ENCODE results near the gene TEX14. TPM values are rescaled to one million over a fixed set of nuclear protein-coding genes. Genes with fewer than 3 reads are reported as not detected.

The TEX14 gene
- total RNA-seq, 1 experiment from 2014 or later = 0.55 TPM

DNA sequence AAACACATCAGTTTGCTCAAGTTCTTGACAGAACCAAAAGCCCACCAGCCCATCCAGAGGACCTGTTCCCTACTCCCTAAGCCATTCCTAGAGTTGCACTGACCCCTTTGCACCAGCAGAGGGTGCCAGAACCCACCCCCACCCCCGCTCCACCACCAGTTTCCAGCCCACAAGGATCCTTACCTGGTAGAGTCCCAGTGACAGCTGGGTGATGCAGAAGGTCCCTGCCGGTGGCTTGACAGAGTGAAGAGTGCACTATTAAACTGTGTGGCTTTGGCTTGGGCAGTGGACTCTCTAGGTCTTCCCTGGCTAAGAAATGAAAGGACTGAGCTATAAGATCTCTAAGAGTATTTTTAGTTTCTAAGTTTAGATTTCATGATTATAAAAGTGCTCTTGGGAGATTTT, 104.1 kb downstream of the TEX14 start:
- BruUV-seq (replicated peaks) = no TSS peak
- Histone ChIP-seq H2AFZ (no peak overlapping the region), H4K20me1 (ENCODE audit: insufficient read depth) (no peaks in the 10 kb centered on the region), H3K4me2 (no peak overlapping the region), H3F3A (ENCODE audit: insufficient read depth, low read depth) (peaks cover 3% of the 10 kb centered on the region; the same call in 1 of the 2 replicates), H3K27ac (no peak overlapping the region), H3K9me3 (ENCODE audit: insufficient read depth, low read depth) (no peaks in the 10 kb centered on the region), H3K9me2 (ENCODE audit: insufficient read depth) (no peaks in the 10 kb centered on the region), H3K36me3 (ENCODE audit: low read depth) (no peaks in the 10 kb centered on the region), H3K4me1 (replicated peaks; ENCODE audit: insufficient read depth) (no peaks in the 10 kb centered on the region), H3K79me2 (ENCODE audit: low read depth) (no peaks in the 10 kb centered on the region), H3K4me3 (no peak overlapping the region), H3K27me3 (ENCODE audit: insufficient read depth, low read depth) (no peaks in the 10 kb centered on the region)
- POLR2A ChIA-PET (ENCODE audit: unreplicated experiment) = interaction anchor here (0.5 to 0.9 kb wide), 4 partner anchors 44 to 98 kb away, joined by 3 to 11 read pairs (median 4); a partner anchor contains a TSS
- CTCF ChIA-PET = interaction anchor here (0.6 to 0.9 kb wide), 5 partner anchors 44 to 515 kb away, joined by 4 to 18 read pairs (median 6); no protein-coding TSS in a partner anchor
- intact Hi-C loops (cut with micrococcal nuclease; ENCODE audit: unreplicated experiment) = loop anchor here (1.0 to 5.0 kb wide), 3 partner anchors 69 to 417 kb away; no protein-coding TSS in a partner anchor
- TF ChIP-seq EZH2 (IDR thresholded peaks at IDR 0.05; ENCODE audit: low read depth) (no peak), CTCF (conservative IDR thresholded peaks at IDR 0.05) (peak; percentile 98)
- peak; percentile 41 to 55 for DNase-seq

GRCh38 chr17:58586009-58586644, 105.7 kb downstream of the TEX14 start:
- H3K9me2 ChIP-seq (ENCODE audit: insufficient read depth) = no peaks in the 10 kb centered on the region

GRCh38 chr17:58585554-58585953, 106.3 kb downstream of the TEX14 start:
- no peak overlapping the region for H3K4me2 ChIP-seq
- H3K27ac ChIP-seq = no peak overlapping the region
- H3K9me2 ChIP-seq (ENCODE audit: insufficient read depth) = no peaks in the 10 kb centered on the region
- CTCF ChIA-PET = interaction anchor here (0.6 kb wide), 2 partner anchors 51 to 121 kb away, joined by 5 to 6 read pairs; no protein-coding TSS in a partner anchor
- no TSS peak for BruUV-seq (replicated peaks)
- H3F3A ChIP-seq (ENCODE audit: insufficient read depth, low read depth) = peaks cover 3% of the 10 kb centered on the region; the same call in 1 of the 2 replicates
- no peaks in the 10 kb centered on the region for H3K79me2 ChIP-seq (ENCODE audit: low read depth)
- no peak overlapping the region for H3K4me3 ChIP-seq
- H3K9me3 ChIP-seq (ENCODE audit: insufficient read depth, low read depth) = no peaks in the 10 kb centered on the region
- no peaks in the 10 kb centered on the region for H4K20me1 ChIP-seq (ENCODE audit: insufficient read depth)
- H3K27me3 ChIP-seq (ENCODE audit: insufficient read depth, low read depth) = no peaks in the 10 kb centered on the region
- no peaks in the 10 kb centered on the region for H3K4me1 ChIP-seq (replicated peaks; ENCODE audit: insufficient read depth)
- no peak overlapping the region for H2AFZ ChIP-seq
- intact Hi-C loops (cut with micrococcal nuclease; ENCODE audit: unreplicated experiment) = loop anchor here (5.0 kb wide), 1 partner anchor 117 kb away; no protein-coding TSS in a partner anchor
- no peaks in the 10 kb centered on the region for H3K36me3 ChIP-seq (ENCODE audit: low read depth)
- POLR2A ChIA-PET (ENCODE audit: unreplicated experiment) = interaction anchor here (0.6 kb wide), 1 partner anchor 533 kb away, joined by 14 read pairs; no protein-coding TSS in a partner anchor
- no peak for TF ChIP-seq CTCF (conservative IDR thresholded peaks at IDR 0.05)
- no peak for TF ChIP-seq EZH2 (IDR thresholded peaks at IDR 0.05; ENCODE audit: low read depth)
- no peak for DNase-seq

More at GRCh38 chr17:58586009-58586644, 105.7 kb downstream of the TEX14 start:
- Histone ChIP-seq H3K9me3 (ENCODE audit: insufficient read depth, low read depth) (no peaks in the 10 kb centered on the region), H3K4me1 (replicated peaks; ENCODE audit: insufficient read depth) (no peaks in the 10 kb centered on the region), H4K20me1 (ENCODE audit: insufficient read depth) (no peaks in the 10 kb centered on the region), H2AFZ (no peak overlapping the region), H3K36me3 (ENCODE audit: low read depth) (no peaks in the 10 kb centered on the region), H3K4me3 (no peak overlapping the region), H3K27me3 (ENCODE audit: insufficient read depth, low read depth) (no peaks in the 10 kb centered on the region), H3K79me2 (ENCODE audit: low read depth) (no peaks in the 10 kb centered on the region), H3K27ac (no peak overlapping the region), H3K4me2 (no peak overlapping the region), H3F3A (ENCODE audit: insufficient read depth, low read depth) (peaks cover 3% of the 10 kb centered on the region; the same call in 1 of the 2 replicates)
- intact Hi-C loops (cut with micrococcal nuclease; ENCODE audit: unreplicated experiment) = loop anchor here (2.0 to 5.0 kb wide), 2 partner anchors 67 to 116 kb away; no protein-coding TSS in a partner anchor
- POLR2A ChIA-PET (ENCODE audit: unreplicated experiment) = no interaction called here
- no peak for DNase-seq
- TF ChIP-seq CTCF (conservative IDR thresholded peaks at IDR 0.05) (no peak), EZH2 (IDR thresholded peaks at IDR 0.05; ENCODE audit: low read depth) (no peak)
- no TSS peak for BruUV-seq (replicated peaks)
- CTCF ChIA-PET = interaction anchor here (0.7 kb wide), 1 partner anchor 1495 kb away, joined by 4 read pairs; no protein-coding TSS in a partner anchor

All from PC-9 (cell line).